HUDEP-2 (cell line): ENCODE data around the gene SSX3.
"Not testable (repeated sequence)": the region's sequence is repeated elsewhere in the genome, so short reads cannot be mapped to it uniquely, and the experiment has no call there.

Experiments
- DNase-seq, 76 experiments: peaks; one replicate each; lab custom pipeline; 2025; ENCODE audit not compliant: unreplicated experiment in 76 of 76; lab: John Stamatoyannopoulos, UW

SSX3 gene, protein sequence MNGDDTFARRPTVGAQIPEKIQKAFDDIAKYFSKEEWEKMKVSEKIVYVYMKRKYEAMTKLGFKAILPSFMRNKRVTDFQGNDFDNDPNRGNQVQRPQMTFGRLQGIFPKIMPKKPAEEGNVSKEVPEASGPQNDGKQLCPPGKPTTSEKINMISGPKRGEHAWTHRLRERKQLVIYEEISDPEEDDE

DNA sequence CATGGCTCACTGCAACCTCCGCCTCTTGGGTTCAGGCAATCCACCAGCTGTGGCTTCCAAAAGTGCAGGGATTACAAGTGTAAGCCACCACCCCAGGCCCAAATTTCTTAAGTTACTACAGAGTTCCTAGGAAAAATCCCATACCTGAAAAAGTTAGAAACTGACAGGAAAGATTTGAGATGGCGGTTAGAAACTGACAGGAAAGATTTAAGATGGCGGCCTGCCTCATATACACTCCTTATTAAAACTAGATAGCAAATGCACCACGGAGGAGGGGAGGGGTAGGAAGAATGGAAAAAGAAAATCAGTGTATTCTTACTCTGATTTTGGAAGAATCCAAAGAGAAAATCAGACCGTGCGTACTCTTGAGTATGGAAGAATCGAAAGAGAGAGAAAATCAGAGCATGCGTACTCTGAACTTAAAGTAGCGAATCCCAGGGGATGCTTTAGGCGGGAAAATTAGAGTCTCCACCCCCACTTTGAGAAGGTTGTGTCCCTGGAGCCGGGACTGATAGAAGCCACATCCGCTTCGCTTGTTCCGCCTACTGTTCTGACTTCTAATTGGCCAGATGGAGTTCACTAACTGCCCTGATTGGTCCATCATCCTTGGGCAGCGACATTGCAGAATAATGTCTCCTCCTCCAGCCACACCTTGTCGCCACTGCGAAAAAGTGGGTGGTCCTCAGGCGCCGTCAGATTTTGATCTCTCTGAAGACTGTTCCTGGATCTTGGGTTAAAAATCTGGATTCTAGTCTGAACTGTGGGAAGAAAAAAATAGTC, at the start of gene SSX3:
SSX3 (minus strand) TSS at position 389 of the 780 bp plus-strand sequence. CDS start 1,454 bp downstream, outside the sequence.
- DNase-seq = not testable (repeated sequence)

- not testable (repeated sequence) for DNase-seq
Observed at GRCh38 chrX:48397825-48398224, 41.3 kb upstream of the SSX3 start.

DNA sequence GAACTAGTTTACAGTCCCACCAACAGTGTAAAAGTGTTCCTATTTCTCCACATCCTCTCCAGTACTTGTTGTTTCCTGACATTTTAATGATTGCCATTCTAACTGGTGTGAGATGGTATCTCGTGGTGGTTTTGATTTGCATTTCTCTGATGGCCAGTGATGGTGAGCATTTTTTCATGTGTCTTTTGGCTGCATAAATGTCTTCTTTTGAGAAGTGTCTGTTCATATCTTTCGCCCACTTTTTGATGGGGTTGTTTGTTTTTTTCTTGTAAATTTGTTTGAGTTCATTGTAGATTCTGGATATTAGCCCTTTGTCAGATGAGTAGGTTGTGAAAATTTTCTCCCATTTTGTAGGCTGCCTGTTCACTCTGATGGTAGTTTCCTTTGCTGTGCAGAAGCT, 40.4 kb upstream of the SSX3 start:
- not testable (repeated sequence) for DNase-seq

- not testable (repeated sequence) for DNase-seq
Observed at GRCh38 chrX:48383239-48383638, 26.7 kb upstream of the SSX3 start, which contains the start of gene SSX4. TSS of gene SSX4 (plus strand) at chrX:48383539. CDS start at chrX:48384054, 515 bp downstream.

DNA sequence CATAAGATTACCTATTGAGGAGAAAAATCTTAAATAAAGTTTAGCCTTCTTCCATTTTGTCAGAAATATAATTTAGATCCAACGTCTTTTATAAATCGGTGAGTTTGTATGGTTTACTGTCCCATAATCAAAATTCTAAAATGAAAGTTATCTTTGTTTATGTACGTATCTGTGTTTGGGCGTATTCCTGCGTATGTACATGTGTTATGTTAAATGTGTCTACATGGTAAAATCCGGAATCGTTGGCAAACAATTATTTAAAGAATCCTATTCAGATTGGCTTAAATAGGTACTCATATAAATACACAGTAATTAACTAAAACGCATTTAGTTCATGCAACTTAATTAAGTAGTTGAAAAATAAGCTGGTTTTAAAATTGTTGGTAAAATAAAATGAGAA, 13.9 kb upstream of the SSX3 start:
- not testable (repeated sequence) for DNase-seq

- not testable (repeated sequence) for DNase-seq
Observed at GRCh38 chrX:48367717-48368408, 11.4 kb upstream of the SSX3 start.

DNA sequence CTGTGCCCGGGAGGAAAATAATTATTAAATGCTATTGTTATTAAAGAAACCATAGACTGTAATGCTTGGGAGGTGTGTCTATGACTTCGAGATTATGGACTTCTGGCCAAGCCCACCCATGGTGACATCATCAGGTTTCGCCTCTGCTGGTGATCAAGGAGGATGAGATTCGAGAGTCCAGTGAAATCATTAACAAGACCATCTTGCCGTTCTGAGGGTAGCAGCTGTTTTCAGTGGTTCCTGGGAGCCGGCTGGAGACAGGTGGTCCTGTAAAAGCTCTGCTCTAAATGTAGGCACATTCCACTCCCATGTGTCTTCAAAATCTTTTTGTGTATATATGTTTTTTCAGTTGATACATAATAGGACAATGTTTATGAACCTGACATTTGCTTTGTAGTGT, 2.8 kb upstream of the SSX3 start:
- DNase-seq = not testable (repeated sequence)

DNA sequence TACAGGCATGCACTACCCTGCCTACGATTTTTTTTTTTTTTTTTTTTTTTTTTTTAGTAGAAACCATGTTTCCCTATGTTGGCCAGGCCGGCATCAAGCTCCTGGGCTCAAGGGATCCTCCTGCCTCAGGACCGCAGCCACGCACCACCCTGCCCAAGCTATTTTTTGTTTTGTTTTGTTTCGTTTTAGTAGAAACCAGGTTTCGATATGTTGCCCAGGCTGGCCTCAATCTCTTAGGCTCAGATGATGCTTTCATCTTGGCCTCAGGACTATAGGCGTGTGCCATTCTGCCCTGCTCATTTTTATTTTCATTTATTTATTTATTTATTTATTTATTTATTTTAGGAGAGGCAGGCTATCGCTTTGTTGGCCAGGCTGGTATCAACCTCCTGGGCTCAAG, 1.2 kb upstream of the SSX3 start:
- no peak for DNase-seq

GRCh38 chrX:48346059-48346458, 10.4 kb downstream of the SSX3 start:
- not testable (repeated sequence) for DNase-seq

DNA sequence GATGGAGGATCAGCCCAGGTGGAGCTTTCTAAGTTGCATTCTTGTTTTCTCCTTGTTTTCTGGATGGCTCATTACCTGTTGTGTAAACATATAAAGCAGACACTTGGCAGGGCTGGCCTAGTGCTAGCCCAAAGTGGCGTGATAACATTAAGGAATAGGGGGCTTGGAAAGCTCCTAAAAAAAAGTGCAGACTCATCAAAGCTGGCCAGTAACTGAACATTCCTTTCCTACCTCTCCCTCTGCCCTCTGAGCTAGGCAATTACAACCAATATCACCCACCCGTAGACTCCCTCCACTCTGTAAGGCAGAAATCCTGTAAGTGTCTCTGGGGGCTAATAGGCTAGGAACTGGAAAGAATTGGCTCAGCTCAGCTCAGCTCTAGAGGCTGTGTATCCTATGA, 42.5 kb downstream of the SSX3 start:
- not testable (repeated sequence) for DNase-seq

- no peak for DNase-seq
Observed at GRCh38 chrX:48306175-48306574, 50.3 kb downstream of the SSX3 start.
